ES-I3 (cell line): Measurements from ENCODE around the gene SYT1.

ENCODE experiments used
- H3K36me3 ChIP-seq: 2 replicates; pipeline ENCODE4 v1.6.1; 2013; ENCODE audit warnings: mild to moderate bottlenecking, low read length, control low read depth, moderate library complexity; ENCODE audit not compliant: insufficient read depth
- H3K4me1 ChIP-seq: 2 replicates; pipeline ENCODE4 v1.6.1; 2013; ENCODE audit warnings: mild to moderate bottlenecking, control low read depth, low read length; ENCODE audit not compliant: insufficient read depth
- H3K9ac ChIP-seq: 2 replicates; pipeline ENCODE4 v1.6.1; 2013; ENCODE audit warnings: low read depth, mild to moderate bottlenecking, low read length, moderate library complexity
- H3K9me3 ChIP-seq: 2 replicates; pipeline ENCODE4 v1.6.1; 2013; ENCODE audit warnings: mild to moderate bottlenecking, low read length, moderate library complexity; ENCODE audit not compliant: control insufficient read depth, insufficient read depth

Gene SYT1

DNA sequence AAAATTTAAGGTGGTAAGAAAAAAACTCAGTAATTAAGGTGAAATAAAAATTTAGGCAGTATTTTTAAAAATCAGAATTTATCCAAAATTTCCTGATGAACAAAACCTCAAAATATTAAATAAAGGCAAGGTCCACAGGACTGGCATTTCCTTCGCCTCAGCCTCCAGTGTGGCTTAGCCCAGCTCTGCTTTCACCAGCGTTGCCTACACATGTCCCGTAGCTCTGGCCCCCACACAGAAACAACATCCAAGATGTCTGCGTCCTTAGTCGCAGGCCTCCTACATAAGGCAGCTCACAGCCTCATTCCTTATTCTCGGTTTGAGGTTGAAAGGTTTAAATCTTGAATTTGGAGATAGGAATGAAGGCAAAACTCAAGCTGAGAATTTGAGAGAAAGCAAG, 274.3 kb downstream of the SYT1 start:
- Histone ChIP-seq H3K9me3 (no peaks in the 10 kb centered on the region), H3K9ac (no peak overlapping the region), H3K36me3 (no peaks in the 10 kb centered on the region), H3K4me1 (no peaks in the 10 kb centered on the region)

GRCh38 chr12:79140711-79141110, 276.1 kb downstream of the SYT1 start:
- Histone ChIP-seq H3K4me1 (no peaks in the 10 kb centered on the region), H3K9ac (no peak overlapping the region), H3K9me3 (no peaks in the 10 kb centered on the region), H3K36me3 (no peaks in the 10 kb centered on the region)

DNA sequence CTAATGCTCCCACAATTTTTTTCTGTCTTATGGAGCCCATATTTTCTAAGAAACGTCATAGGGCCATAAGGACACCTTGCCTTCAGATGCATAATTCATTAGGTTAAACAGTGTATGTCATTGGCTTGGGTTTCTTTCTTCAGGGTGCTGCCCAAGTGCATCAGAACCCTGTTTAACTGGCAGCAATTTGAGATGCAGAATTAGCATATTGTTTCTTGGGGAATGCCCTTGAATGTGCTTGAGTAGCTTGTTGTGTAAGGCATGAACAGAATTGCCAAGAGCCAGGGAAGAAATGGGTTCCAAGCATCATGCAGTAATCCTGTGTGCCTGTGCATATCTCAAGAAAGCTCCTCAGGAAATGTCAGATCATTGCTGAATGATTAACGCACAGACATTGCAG, 277.2 kb downstream of the SYT1 start:
- H3K9ac ChIP-seq, result no peak overlapping the region
- no peaks in the 10 kb centered on the region for H3K9me3 ChIP-seq
- no peaks in the 10 kb centered on the region for H3K4me1 ChIP-seq

GRCh38 chr12:79143803-79144202, 279.2 kb downstream of the SYT1 start:
- no peaks in the 10 kb centered on the region for H3K36me3 ChIP-seq
- H3K9me3 ChIP-seq, result no peaks in the 10 kb centered on the region
- H3K4me1 ChIP-seq, result no peaks in the 10 kb centered on the region

More for the DNA sequence above, 277.2 kb downstream of the SYT1 start:
- H3K36me3 ChIP-seq, result no peaks in the 10 kb centered on the region

DNA sequence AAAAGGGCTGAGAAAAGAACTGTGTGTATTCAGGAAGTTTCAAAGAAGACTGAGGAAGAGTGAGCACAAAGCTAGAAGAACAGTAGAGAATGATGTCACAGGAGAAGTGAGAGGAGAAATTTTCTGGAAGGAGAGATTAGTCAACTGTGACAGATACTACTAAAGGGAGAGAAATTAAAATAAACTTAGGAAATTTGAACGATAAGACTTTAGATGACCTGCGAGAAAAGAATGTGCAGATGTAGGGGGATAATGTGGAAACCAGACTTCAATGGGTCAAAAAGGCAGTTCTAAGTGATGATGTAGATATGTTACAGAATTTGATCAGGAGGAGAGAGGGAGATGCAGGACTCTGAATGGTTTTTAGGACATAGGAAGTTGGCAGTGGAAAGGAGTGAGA, 287.4 kb downstream of the SYT1 start:
- H3K9ac ChIP-seq, result no peak overlapping the region
- no peaks in the 10 kb centered on the region; the same call in 1 of the 2 replicates for H3K4me1 ChIP-seq
- H3K36me3 ChIP-seq, result no peaks in the 10 kb centered on the region
- no peaks in the 10 kb centered on the region for H3K9me3 ChIP-seq

More at GRCh38 chr12:79143803-79144202, 279.2 kb downstream of the SYT1 start:
- H3K9ac ChIP-seq, result no peak overlapping the region

GRCh38 chr12:79155683-79156082, 291.1 kb downstream of the SYT1 start:
- Histone ChIP-seq H3K4me1 (no peaks in the 10 kb centered on the region; the same call in 1 of the 2 replicates), H3K9me3 (no peaks in the 10 kb centered on the region), H3K36me3 (no peaks in the 10 kb centered on the region), H3K9ac (no peak overlapping the region)

DNA sequence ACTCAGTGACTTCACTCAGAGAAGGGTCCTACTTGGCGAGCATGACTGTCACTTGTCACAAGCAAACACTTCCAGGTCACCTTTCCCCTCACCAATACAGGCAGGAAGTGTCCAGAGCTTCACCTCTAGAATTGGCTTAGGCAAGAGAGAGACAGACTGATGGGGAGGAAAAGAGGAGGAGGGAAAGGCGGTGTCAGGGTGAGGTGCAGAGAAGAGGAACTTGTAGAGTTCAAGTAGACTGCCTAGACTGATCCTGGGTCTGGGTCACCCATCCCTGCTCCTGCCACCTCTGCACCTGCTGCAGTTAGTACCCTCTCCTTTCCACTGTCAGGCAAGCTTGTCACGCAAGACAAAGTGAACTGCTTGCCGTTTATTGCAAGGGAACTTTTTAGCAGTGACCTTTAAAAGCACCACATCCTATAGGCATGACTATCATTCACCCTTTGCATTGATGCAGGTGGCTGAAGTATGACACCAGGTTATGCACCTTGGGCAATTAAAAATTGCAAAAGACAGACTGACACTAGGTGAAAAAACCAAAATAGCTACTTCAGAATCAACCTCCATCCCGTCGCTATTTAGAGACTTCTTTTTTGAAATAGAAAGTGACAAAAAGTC, 292.4 kb downstream of the SYT1 start:
- H3K9me3 ChIP-seq, result no peaks in the 10 kb centered on the region
- H3K4me1 ChIP-seq, result peaks cover 1% of the 10 kb centered on the region; the same call in 1 of the 2 replicates
- no peak overlapping the region for H3K9ac ChIP-seq

DNA sequence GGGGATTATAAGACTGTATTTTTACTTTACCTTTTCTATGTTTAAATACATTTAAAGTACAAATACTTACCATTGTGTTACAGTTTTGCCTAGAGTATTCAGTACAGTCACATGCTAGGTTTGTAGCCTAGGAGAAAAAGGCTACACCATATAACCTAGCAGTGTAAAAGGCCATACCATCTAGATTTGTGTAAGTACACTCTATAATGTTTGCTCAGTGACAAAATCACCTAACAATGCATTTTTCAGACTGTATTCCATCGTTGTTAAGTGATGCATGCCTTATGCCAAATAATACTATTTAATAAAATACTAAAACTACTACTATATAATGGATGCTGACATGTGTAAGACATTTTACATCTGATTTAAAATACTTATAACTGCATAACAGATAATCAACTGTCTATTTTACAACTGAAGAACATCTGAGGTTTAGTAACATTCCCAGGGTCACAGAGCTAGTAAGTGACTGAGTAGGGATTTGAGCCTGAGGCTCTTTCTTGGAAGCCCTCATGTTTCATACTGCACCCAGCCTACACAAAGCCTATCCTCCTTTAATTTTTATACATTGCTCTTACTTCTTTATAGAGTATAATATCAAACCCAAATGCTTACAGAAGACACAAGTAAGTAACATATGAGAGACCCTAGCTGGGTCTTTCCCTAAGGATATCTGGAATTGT, 296.8 kb downstream of the SYT1 start:
- Histone ChIP-seq H3K9me3 (no peaks in the 10 kb centered on the region), H3K9ac (no peak overlapping the region), H3K4me1 (0 out of 2 replicates have a peak, but pooled peaks cover 5% of the 10 kb centered on the region), H3K36me3 (no peaks in the 10 kb centered on the region)

More for the DNA sequence above, 292.4 kb downstream of the SYT1 start:
- no peaks in the 10 kb centered on the region for H3K36me3 ChIP-seq

DNA sequence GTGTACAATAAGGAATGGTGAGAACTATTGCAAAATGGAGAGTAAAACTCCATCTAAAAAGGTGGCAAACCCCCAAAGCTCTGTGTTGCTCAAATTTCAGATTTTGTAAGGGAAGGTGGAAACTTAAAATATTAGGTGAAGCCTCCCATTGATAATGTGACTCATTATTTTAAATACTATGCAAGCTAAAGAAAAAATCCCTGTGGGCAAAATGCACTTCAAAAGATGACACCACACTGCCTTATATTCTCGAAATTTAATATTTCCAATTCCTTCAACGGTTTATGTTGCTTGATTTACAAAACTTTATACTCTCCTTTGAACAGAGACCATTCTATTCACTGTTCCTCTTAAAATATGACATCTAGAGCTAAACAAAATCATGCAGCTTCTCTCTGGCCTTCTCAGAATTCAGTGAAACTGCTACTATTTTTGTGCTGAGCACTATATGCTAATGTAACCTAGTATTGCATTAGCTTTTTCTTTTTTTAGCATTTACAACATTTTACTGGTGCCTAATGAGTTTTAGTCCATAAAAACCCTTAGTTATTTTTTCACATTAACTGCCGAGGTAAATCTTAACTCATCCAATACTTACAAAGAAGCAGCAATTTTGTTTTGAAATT, 297.7 kb downstream of the SYT1 start:
- Histone ChIP-seq H3K9me3 (no peaks in the 10 kb centered on the region), H3K4me1 (0 out of 2 replicates have a peak, but pooled peaks cover 5% of the 10 kb centered on the region), H3K9ac (no peak overlapping the region), H3K36me3 (no peaks in the 10 kb centered on the region)

GRCh38 chr12:79162948-79163347, 298.4 kb downstream of the SYT1 start:
- Histone ChIP-seq H3K36me3 (no peaks in the 10 kb centered on the region), H3K4me1 (0 out of 2 replicates have a peak, but pooled peaks cover 5% of the 10 kb centered on the region), H3K9me3 (no peaks in the 10 kb centered on the region), H3K9ac (no peak overlapping the region)

- 0 out of 2 replicates have a peak, but pooled peaks cover 5% of the 10 kb centered on the region for H3K4me1 ChIP-seq
- H3K9me3 ChIP-seq, result no peaks in the 10 kb centered on the region
- H3K9ac ChIP-seq, result no peak overlapping the region
- no peaks in the 10 kb centered on the region for H3K36me3 ChIP-seq
Observed at GRCh38 chr12:79164890-79165289, 300.3 kb downstream of the SYT1 start.

DNA sequence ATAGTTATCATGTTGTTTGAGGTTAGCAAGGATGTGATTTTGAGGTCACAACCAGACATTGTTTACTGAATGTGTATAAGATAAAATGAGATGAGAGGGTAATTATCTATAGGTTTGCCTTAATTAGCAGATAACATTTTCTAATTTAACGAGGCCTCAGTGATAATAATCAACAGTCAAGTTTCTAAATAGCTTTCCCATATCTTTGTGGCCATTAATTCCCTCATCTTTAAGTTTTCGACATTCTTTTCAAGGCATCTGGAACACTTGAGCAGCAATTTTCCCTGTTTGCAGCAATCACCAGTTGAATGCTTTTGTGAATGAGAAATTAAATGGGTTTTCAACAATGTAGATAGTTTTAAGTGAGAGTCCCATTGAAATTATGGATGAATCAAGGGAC, 304.1 kb downstream of the SYT1 start:
- H3K4me1 ChIP-seq, result no peaks in the 10 kb centered on the region
- H3K9me3 ChIP-seq, result no peaks in the 10 kb centered on the region
- no peaks in the 10 kb centered on the region for H3K36me3 ChIP-seq
- H3K9ac ChIP-seq, result no peak overlapping the region

- Histone ChIP-seq H3K4me1 (no peaks in the 10 kb centered on the region), H3K9me3 (no peaks in the 10 kb centered on the region), H3K36me3 (no peaks in the 10 kb centered on the region), H3K9ac (no peak overlapping the region)
Observed at GRCh38 chr12:79174626-79175025, 310.1 kb downstream of the SYT1 start.

- no peaks in the 10 kb centered on the region for H3K4me1 ChIP-seq
- H3K9ac ChIP-seq, result no peak overlapping the region
- H3K9me3 ChIP-seq, result no peaks in the 10 kb centered on the region
- H3K36me3 ChIP-seq, result no peaks in the 10 kb centered on the region
Observed at GRCh38 chr12:79183003-79183402, 318.4 kb downstream of the SYT1 start.

GRCh38 chr12:79183926-79184325, 319.4 kb downstream of the SYT1 start:
- no peaks in the 10 kb centered on the region for H3K9me3 ChIP-seq
- H3K9ac ChIP-seq, result no peak overlapping the region
- no peaks in the 10 kb centered on the region for H3K36me3 ChIP-seq
- no peaks in the 10 kb centered on the region for H3K4me1 ChIP-seq
